ENCODE measurements around the gene RAB7A.

RAB7A gene

DNA sequence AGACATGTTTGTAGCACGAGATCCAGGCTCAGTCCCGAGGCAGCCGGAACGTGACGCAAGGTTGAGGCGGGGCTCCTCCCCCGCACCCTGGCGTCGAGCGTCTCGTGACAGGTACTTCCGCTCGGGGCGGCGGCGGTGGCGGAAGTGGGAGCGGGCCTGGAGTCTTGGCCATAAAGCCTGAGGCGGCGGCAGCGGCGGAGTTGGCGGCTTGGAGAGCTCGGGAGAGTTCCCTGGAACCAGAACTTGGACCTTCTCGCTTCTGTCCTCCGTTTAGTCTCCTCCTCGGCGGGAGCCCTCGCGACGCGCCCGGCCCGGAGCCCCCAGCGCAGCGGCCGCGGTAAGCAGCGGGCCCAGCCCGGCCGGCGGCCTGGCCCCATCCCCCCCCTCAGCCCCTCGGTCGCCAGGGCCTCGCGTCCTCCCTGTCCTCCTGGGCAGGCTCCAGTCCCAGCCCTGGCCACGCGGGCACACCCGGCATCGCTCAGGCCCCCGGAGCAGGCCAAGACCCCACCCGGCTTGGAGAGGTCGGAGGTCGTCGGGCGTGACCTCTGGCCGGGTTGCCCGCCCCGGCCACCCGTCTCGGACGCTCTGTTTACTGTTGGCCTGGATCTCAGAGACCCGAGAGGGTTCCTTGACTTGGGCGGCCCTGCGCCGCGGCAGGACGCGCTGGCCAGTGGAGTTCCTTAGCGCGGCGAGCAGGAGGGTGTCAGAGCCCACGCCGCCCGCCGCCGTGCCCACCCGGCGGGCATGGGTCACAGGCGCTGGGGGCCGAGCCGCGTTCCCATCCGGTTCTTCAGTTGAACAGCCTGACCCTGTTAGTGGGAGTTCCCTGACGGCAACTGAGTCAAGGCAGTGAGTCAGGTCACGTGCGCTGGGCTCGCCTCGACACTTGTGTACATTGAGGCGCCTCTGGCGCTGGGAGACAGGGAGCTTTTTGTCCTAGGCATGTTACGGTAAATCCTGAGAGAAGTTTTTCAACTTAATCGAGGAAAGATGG lies at the start of gene RAB7A:
RAB7A (plus strand) TSS at position 161 of the 994 bp plus-strand sequence. CDS start 69,185 bp downstream, outside the sequence.
- DNase-seq = peak; percentile 97

DNA sequence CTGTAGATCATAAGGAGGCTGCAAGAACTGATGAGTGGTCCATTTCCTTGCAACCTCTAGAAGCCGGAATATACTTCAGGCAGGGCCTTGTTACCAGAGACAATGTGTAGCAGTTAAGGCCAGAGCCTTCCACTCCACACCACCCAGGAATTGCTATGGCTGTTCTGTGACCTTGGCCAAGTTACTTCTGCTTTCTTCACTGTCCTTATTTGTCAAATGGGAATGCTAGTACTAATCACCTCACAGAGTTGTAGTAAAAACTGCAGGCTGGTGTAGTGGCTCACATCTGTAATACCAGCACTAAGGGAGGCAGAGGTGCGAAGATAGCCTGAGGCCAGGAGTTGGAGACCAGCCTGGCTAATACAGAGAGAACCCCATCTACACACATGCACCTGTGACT lies 46.6 kb upstream of the RAB7A start:
- no peak for DNase-seq

DNA sequence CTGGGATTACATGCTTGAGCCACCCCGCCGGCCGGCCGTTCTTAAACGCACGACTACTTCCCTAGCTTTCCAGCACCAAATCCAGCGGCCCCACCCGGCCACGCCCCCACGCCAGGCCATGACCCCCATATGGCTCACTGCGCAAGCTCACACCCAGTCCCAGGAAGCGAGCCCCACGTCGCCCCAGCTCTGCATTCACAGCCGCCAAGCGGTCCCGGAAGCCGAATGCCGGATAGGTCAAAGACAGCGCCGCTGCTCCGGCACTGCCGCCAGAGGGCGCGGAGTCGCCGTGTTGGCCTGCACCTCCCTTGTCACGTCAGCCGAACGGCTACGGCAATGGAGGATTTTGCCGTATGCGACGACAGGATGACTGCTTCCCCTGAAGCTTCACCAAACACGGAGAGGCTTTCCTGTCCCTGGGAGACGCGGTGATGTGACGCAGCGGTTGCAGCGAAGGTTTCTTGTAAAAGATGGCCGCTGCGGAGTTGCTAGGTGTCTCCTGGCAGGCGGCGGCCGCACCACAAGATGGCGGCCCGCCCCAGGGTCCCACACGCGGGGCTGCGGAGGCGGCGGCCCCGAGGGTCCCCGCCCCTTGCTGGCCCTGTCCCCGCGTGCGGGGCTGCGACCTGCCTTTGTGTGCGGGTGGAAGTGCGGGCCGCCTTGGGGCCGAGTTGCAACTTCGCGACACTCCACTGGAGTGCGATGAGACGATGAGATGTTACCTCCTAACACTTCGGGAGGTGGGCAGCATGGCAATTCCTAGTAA lies 45.2 kb upstream of the RAB7A start:
- peak; percentile 97 for DNase-seq

DNA sequence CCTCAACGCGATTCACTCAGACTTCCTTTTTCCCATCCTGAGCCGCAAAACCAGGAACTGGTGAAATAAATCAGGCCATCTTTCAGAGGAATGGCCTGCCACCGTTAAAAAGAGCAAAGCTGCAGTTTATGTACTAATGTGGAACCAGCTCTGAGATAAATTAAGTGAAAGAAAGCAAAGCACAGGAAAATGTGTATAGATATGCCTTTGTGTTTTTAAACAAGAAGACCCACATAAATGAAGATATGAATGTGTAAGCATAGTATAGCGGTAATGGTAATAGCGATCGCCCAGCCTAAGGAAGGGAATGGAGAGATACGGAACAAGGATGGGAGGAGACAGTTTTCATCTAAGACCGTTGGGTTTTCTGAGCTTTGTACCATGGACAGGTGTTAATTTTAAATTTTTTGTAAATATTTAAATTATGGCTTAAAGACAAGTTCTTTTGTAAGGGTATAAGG lies 44.6 kb upstream of the RAB7A start:
- DNase-seq = no peak

DNA sequence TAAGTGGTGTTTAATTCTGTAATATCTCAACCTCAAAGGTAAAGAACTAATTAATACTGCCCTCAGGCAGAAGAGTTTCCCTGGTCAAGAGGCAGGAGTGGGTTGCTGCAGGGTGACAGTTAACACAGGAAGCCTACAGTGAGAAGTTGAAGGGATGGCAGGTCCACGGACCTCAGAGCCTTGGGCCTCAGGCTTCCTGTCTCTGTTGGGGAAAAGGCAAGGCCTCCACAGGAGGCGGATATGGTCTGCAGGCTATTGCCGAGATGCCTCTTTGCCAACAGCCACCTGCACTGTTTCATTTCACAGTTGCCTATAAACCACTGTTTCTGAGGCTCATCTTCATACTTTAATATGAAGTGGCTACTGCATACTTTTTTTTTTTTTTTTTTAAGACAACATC lies 42.0 kb upstream of the RAB7A start:
- no peak for DNase-seq

DNA sequence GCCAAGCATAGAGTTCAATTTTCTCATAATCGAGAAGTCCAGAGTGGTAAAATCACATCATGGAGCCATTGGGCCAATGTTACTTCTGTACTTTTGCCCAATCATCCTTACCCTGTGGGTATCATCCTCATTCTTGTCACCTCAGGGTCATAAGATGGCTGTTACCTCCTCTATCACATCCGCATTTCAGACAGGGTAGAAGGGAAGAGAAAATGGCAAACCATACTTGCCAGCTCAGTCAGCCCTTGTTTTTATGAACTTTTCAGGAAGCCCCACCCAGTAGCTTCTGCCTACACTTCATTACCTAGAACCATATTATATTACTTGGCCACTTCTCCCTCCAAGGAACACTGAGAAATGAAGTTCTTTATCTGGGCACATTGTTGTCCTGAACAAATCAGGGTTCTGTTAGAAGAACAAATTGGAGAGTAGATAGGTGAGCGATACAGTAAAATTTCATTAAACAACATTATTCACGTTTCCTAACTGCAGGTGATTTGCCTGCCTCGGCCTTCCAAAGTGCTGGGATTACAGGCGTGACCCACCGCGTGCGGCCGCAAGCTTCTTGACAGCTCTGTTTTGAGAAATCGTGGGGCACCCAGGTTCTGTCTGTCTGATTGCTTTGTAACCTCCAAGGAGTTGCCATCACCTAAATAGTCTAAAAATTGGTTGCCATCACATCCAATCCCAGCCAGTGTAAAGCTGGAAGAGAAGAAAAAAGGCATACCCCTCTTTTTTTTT lies 40.8 kb upstream of the RAB7A start:
- no peak for DNase-seq

DNA sequence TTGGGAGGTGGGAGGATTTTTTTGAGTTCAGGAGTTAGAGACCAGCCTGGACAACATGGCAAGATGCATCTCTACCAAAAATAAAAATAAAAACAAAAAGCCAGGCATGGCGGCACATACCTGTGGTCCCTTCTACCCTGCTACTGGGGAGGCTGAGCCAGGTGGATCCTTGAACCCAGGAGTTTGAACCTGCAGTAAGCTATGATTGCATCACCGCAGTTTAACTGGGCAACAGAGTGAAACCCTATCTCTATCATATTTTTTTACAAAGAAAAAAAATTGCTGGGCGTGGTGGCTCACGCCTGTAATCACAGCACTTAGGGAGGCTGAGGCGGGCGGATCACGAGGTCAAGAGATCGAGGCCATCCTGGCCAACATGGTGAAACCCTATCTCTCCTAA lies 39.5 kb upstream of the RAB7A start:
- DNase-seq = no peak

DNA sequence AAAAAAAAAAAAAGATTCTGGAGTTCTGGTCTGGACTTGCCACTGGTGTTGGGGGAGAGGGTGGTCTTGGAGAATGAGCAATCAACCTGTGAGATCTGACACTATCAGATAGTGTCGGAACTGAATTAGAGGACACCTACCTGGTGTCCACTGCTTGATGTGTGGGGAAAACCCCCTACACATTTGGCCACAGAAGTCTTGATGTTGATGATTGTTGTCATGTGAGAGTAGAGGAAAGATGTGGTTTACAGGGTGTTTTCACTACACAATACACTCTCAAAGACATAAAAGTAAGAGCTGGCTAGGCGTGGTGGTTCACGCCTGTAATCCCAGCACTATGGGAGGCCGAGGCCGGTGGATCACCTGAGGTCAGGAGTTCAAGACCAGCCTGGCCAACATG lies 36.9 kb upstream of the RAB7A start:
- DNase-seq = no peak

DNA sequence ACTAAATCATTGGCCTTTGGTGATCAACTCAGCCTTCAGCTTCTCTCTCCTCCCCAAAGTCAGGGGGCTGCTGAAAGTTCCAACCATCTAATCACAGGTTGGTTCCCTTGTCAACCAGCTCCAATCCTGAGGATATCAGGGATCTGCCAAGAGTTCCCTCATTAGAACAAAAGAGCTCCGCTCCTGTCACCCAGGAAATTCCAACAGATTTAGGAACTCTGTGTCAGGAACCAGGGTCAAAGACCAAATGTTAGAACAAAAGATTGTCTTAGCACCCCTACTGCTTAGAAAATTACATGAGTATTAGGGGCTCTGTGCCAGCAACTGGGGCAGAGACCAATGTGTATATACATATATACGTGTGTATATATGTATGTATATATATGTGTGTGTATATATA lies 32.3 kb upstream of the RAB7A start:
- DNase-seq = no peak

DNA sequence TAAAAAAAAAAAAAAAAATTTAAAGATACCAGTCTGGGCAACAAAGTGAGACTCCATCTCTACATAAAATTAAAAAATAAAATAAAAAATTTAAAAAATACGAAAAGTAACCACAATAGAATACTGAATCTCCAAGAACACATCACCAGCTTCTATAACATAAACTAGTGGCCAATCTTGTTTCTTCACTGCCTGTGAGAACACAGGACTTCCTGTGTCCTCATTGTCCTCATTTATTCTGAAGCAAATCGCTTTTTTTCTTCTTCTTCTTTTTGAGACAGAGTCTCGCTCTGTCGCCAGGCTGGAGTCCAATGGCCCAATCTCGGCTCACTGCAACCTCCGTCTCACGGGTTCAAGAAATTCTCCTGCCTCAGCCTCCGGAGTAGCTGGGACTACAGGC lies 28.6 kb upstream of the RAB7A start:
- DNase-seq = no peak

DNA sequence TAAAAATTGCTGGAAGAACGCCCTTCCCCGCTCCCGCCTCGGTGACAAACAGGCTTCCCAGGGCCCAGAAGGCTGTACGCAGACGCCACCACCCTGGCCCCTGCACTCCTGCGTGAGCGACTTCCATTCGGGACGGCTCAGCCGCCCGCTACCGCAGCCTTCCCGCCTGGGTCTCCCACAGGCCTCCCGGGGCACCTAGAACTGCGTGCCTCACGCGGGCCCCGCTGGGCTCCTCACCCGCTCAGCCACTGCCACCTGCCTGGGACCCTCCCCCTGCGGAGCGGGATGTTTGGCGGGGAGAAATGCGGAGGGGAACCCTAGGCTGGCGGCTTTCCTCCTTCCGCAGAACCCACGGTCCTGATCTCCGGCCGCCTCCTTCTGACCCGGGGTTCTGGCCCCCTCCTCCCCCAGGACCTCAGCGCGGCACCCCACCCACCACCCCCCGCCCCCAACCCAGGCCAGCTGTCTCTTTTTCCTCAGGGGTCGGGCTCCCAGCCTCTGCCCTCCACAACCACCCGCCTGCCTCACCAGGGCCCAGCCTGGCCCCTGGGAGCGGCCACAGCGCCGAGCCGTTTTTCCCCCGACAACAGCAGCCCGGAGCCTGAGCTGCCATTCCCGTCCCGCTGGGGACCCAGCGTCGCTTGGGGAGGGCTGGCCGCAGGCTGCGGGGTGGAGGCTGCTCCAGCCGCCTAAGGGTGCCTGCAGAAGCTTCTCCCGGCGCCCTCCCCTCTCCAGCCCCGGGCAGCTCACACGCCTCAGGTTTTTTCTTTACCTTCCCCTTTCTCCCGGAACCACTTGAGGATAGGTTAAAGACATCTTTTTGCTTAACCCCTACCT lies 27.6 kb upstream of the RAB7A start:
- no peak for DNase-seq

DNA sequence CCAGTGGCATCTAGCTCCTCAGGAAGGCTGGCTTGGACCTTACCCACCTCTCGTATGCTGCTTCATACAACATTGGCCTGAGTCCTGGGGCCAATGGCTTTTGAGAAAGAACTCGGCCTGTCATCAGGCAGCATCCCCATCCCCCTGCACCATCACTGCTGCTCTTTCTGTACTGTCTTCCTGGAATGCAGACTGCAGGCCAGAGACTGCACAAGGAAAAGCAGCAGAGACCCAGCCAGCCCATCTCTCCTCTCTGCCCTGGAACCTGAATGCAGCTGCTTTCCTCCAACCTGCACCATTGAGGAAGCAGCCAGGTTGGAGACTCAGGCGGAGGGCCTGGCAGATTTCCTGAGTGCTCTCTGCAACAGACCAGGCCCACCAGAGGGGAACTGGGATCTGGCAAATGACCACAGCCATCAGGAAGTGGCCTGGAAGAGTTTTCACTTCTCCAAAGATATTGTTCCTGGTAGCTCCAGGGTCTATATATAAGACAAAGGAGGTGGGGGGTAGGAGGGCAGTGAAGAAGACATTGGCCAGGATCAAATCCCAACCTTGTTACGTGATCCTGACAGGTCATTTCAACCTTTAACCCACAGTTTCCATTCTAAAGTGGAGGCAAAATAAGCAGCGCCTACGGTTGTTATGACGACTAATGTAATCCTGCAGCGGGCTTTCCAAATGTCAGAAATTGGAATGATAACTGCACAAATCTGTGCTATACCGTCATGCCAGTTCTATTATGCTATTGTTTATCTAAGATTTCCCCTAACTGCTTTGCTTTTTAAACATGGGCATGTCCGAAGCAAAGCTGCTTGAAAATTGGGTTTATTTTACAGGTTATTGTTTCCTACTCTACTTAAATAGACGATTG lies 24.4 kb upstream of the RAB7A start:
- DNase-seq = no peak

DNA sequence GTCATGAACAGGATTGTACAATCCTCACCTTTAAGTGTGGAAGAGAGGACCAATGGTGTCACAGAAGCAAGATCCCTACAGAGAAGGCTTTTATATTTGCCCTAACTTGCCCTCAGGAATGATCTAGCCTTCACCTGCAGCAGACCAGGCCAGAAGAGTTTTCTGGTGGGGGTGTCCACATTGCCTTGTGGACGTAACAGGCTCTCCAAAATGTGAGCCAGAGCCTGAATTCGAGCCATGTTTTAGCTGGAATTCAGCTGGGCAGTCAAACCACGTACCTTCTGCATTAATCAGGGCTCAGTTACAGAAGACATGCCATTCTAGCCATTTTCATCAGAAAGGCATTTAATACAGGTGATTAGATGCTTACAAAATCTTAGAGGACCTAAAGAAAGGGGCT lies 23.6 kb upstream of the RAB7A start:
- no peak for DNase-seq

DNA sequence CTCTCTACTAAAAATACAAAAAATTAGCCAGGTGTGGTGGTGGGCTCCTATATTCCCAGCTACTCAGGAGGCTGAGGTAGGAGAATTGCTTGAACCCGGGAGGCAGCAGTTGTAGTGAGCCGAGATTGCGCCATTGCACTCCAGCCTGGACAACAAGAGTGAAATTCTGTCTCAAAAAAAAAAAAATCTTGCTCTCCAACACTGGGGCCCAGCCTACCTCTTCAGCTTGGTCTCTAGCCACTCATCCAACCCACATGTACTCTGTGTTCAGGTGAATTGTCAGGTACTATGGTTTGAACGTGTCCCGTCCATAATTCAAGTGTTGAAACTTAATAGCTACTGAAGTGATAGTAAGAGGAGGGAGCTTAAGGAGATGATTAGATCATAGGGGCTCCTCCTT lies 22.4 kb upstream of the RAB7A start:
- DNase-seq = no peak

DNA sequence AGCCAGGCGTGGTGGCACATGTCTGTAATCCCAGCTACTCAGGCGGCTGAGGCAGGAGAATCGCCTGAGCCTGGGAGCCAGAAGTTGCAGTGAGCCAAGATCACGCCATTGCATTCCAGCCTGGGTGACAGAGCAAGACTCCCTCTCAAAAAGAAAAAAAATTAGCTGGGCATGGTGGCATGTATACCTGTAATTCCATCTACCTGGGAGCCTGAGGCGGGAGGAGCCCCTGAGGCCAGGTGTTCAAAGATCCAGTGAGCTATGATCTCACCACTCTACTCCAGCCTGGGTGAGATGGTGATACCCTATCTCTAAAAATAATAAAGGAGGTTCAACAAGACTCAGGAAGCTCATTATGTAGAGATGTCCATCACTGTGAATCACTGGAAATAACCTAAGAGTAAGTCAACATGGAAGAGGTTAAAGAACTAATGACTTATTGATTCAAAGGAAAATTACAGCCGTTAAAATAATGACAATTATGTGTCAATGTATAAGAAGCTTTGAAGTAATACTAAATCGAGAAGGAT lies 19.8 kb upstream of the RAB7A start:
- DNase-seq = no peak

DNA sequence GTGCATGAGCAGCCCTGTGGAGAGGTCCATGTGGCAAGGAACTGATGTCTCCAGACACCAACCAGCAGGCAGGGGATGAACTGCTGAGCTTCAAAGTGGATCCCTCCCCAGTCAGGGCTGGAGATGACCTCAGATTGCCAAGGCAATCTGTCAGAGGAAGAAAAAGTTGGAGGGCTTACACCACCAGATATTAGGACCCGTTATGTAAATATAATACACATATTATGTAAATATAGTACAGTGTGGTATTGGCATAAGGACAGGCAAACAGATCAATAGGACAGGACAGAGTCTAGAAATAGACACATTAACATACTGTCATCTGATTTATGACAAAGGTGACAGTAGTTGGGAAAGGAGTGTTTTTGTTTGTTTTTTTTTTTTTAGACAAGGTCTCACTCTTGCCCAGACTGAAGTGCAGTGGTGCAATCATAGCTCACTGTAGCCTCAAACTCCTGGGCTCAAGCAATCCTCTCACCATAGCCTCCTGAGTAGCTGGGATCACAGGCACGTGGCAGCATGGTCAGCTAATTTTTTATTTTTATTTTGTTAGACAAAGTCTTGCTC lies 18.0 kb upstream of the RAB7A start:
- peak; percentile 14 for DNase-seq

DNA sequence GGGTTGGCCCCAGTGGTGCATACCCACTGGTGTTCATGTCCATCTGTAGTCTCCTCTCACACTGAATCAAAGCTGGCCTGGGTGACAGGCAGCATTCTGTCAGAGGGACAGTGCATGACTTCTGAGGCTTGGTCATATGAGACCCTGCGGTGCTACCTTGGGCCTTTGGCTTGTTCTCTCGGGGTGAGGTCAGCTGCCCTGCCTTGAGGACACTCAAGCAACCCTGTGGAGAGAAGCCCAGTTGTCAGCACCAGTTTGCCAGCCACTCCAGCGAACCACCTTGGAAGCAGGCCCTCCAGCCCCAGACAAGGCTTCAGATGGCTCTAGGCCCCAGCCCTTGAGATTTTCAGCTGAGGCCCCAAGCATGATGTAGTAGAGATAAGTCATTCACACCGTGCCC lies 16.9 kb upstream of the RAB7A start:
- no peak for DNase-seq

DNA sequence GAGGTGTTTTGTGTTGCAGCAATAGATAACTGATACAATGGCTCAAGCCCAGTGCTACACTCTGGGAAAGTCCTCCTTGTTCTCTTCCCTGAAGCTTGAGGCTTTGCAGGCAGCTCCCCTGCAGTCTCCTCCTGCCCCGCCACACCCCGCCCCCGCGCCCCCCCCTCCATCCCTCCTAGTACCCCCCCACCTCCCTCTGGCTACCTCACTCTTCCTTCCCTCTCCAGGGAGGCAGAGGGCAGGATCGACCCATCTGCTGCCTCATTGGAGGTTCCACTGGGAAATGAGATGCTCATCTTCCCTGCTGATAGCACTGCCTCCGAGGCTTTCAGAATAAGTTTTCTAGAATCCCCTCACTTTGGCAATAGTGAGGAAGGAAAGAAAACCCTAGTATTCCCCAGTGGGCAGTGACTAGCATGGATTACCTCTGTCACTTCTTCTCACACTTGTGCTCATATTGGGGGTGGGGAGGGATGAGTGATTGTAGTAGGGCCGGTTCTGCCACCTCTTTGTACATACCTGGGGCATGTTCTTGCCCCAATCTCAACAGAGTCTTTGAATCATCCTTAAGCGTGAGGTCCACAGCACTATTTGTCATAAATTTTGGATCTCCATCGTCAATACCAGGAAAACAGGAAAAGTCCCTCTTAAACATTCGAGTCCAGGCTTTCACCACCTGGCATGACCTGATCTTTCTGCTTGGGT lies 16.3 kb upstream of the RAB7A start:
- DNase-seq = no peak

DNA sequence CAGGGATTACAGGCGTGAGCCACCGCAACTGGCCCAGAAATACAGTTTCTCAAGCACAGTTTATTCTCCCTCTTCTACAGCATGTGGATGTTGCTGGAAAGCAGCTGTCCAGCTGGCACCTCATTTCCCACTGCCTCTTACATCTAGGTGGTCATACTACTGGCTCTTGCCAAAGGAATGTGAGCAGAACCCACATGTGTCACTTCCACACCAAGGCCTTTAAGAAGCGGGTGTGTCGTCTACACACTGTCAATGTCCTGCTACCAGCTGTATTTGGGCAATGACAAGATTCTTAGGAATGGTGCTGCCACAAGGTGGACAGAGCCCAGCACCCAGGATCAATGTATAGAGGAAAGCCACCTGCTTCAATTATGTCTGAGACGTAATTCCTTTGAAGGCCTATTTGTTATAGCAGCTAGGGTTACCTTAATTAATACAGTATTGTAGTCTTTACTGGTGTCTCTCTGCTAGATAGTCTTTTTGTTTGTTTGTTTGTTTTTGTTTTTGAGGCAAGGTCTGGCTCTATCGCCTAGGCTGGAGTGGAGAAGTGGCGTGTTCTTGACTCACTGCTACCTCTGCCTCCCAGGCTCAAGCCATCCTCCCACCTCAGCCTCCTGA lies 15.1 kb upstream of the RAB7A start:
- DNase-seq = no peak
